CD4-positive, alpha-beta T cell treated with Interleukin-1 beta for 1 hour (primary cell): Measurements from ENCODE around the gene SEL1L.
"Not testable (repeated sequence)": the region's sequence is repeated elsewhere in the genome, so short reads cannot be mapped to it uniquely, and the experiment has no call there.

Experiments
- DNase-seq, 2 donors: peaks; one replicate each; pipeline ENCODE4 v3.0.0-alpha.2; 2020 to 2022

The SEL1L gene

GRCh38 chr14:81523616-81524015 lies 10.0 kb downstream of the SEL1L start:
- DNase-seq = no peak

DNA sequence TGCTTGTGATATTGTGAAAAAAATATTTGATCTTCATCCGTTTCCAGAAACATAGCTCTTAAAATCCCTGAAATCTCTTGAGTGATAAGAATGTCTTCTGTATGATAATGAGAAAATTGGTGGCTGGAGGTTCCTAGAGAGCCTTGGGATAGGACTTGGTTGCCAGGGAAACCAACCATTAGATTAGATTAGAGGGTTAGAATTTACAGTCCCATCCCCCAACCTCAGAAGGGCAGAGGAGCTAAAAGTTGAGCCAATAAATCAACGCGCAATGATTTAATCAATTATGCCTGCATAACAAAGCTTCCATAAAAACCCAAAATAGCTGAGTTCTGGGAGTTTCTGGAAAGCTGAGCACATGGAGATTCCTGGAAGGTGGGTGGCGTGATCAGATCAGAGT lies 10.6 kb downstream of the SEL1L start:
- no peak for DNase-seq

DNA sequence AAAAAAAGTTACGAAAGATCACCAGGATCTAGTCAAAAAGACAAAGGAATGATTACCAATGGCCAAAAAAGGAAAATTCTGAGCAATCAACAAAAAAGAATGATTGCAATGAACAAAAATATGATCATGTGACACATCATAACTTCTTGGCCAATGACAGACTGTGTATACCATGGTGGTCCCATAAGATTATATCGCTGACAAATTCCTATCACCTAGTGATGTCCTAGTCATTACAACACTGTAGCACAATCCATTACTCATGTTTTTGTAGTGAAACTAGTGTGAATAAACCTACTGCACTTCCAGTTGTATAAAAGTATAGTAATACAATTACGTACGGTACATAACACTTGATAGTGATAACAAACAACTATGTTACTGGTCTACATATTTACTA lies 12.3 kb downstream of the SEL1L start:
- no peak for DNase-seq

DNA sequence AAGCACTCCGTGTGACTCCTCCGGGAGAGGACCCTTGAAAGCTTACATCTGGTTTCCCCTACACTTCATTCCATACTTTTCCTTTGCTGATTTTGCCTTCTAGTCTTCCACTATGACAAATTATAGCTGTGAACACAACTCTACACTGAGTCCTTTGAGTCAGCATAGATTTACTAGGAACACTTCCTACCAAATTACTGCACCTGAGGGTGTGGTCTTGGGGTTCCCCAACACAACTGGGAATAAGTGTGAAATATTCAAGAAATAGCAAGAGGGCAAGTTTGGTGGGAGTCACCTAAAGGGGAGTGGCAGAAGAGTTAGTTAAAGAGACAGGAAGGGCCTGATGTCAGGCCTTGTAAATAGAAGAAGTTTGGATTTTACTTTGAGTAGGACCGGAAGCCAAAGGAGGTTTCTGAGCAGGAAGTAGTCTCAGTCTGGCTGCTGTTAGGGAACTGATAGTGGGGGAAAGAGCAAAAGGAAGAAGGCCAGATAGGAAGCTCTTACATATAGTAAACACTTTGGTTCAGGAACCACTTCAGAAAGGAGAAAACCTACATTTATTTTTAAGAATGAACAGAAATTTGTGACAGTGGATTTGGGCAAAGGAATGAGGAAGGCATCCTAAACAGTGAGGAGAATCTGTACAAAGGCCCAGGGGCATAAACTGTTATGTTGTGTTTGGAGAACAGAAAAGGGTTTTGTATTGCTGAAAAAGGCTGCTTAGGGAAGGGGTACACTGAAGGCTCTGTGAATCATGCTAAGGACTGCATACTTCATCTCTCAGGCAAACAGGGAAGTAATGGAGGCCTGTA lies 14.2 kb downstream of the SEL1L start:
- peak; percentile 12 to 21 for DNase-seq

DNA sequence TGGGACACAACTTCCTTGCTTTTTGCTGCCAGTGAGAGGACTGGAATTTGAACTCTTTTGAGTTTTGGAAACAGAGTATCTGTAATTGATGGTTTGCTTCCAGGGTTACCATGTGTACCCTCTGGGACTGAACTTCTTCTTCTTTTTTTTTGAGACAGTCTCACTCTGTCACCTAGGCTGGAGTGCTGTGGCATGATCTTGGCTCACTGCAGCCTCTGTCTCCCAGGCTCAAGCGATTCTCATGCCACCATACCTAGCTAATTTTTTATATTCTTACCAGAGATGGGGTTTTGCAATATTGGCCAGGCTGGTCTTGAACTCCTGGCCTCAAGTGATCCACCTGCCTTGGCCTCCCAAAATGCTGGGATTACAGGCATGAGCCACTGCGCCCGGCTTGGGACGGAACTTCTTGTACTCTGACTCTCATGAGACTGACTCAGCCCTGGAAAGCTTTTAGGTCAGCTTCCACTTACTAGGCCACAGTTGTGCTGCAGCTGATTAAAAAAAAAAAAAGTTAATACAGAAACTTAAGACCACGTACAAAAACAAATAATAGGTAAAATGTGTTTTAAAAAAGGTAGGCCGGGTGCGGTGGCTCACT lies 15.8 kb downstream of the SEL1L start:
- no peak for DNase-seq

GRCh38 chr14:81516986-81517797 lies 16.5 kb downstream of the SEL1L start:
- no peak for DNase-seq

DNA sequence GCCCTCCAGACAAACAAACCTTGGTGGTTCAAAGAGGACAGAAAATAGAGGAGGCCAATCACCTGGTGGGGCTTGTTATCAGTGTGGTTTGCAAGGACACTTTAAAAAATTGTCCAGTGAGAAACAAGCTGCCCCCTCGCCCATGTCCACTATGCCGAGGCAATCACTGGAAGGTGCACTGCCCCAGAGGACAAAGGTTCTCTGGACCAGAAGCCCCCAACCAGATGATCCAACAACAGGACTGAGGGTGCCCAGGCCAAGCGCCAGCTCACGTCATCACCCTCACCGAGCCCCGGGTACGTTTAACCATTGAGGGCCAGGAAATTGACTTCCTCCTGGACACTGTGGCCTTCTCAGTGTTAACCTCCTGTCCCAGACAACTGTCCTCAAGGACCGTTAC lies 17.7 kb downstream of the SEL1L start:
- DNase-seq = not testable (repeated sequence)

- not testable (repeated sequence) for DNase-seq
These were observed 20.8 kb downstream of the SEL1L start for GRCh38 chr14:81512826-81513225.

DNA sequence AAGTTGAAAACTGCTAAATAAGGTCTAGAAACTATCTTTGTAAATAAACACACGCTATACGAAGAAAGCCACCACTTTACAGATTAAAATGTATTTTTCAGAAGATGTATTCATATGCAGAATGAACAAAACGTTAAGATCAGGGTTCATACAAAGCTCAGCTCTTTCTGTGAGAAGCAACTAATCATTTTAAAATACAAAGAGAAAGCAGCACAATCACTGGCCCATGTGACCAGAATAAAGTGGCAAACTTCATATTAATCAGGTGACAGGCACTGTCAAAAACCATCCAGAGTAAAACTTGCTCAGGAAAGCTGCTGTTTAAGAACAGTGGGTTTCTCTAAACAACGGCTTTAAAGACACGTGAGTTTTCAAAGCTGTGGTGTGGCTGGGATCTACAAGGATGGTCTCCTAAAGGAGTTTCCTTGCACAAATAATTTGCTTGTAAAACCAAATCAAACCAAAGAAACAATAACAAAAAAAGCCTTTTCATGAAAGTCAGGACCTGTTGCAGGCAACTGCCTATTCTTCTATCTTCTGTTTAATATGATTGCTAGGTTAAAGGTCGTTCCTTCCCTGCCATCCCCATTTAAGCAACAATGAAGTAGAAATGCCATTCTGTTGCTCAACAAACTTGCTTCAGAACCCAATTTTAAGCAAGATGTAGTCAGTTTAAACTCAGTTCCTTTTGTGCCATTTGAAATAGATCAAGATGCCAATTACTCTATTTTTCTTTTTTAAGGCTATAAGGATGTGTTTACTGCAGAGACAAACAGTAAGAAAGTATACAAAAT lies 22.3 kb downstream of the SEL1L start:
- DNase-seq = no peak

- DNase-seq = no peak
These were observed 23.7 kb downstream of the SEL1L start for GRCh38 chr14:81509838-81510452.

DNA sequence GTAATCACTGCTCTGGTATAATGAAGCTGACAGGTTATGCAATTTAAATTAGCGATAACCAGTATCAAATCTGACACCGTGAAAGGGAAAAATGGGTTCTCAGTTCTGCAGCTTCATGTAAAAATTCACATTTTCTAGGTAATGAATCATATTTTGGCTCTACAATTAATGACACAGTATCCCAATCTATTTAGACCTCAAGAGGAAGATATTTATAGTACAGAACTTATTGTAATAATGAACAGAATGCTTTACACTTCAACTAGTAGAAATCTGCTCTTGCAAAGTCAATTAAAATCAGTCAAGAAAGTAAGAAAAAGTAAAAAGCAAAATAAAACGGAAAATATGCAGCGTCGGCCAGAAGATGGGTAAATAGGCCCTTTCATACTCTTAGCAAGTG lies 24.3 kb downstream of the SEL1L start:
- no peak for DNase-seq

DNA sequence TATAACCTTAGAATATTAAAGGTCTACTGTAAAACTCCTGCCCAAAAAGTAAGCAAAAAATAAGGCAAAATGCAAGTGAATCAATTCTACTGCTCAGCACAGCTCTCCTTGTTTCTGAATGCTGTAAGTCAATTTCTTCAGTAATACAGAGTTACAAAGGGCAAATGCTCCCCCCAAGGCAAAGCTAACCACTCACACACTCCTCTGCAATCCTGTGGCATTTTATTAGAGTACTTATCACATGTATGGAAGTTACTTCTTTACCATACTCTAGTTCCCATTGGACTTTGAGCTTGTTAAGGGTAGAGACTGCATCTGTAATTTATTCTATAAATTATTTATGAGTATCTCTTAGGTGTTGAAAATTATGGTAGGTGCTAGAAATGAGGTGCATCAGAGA lies 27.2 kb downstream of the SEL1L start:
- no peak for DNase-seq

DNA sequence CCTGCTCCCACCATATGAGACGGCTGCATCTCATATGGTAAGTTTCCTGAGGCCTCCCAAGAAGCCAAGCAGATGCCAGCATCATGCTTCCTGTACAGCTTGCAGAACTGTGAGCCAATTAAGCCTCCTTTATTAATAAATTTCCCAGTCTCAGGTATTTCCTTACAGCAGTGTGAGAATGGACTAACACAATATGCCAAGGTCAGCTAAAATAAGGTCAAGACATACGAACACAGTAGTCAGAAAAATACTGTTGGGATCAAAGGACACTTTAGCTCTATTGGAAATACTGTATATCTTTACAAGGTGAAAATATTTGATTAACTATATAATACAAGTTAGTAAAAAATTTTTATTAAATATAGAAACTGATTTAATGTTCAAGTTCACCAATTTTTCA lies 28.8 kb downstream of the SEL1L start:
- DNase-seq = no peak

- no peak for DNase-seq
These were observed 47.9 kb downstream of the SEL1L start for GRCh38 chr14:81485781-81486180.

DNA sequence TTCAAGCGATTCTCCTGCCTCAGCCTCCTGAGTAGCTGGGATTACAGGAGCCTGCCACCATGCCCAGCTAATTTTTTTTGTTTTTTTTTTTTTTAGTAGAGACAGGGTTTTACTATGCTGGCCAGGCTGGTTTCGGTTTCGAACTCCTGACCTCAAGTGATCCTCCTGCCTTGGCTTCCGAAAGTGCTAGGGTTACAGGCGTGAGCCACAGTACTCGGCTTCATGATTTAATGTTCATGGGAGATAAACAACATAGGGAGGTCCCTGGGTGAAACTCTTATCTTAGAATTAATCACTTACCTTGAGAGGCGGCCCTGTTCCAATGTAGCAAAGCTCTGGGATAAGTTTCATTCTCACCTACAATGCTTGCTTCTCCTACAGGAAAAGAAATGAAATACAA lies 48.3 kb downstream of the SEL1L start:
- DNase-seq = peak; percentile 21 to 47

GRCh38 chr14:81484120-81484519 lies 49.5 kb downstream of the SEL1L start:
- DNase-seq = no peak

DNA sequence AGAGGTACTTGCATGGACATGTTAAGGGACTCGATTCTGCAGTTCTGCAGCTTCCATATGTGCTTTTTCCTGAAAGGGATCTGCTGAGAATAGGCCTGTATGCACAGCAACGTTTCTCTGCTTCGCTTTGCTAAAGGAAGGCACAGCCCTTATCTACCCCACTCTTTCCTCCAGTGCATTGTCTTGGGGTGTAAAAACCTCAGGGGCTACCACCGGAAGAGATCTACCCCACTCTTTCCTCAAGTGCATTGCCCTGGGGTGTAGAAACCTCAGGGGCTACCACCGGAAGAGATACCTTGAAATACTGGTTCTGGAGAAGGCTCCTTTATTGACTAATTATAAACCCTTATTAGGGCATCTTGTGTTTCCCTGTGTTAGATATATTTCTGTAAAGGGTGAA lies 52.9 kb downstream of the SEL1L start:
- DNase-seq = peak in 1 of 2 donors; percentile 11

GRCh38 chr14:81478446-81478845 lies 55.2 kb downstream of the SEL1L start:
- DNase-seq = no peak

DNA sequence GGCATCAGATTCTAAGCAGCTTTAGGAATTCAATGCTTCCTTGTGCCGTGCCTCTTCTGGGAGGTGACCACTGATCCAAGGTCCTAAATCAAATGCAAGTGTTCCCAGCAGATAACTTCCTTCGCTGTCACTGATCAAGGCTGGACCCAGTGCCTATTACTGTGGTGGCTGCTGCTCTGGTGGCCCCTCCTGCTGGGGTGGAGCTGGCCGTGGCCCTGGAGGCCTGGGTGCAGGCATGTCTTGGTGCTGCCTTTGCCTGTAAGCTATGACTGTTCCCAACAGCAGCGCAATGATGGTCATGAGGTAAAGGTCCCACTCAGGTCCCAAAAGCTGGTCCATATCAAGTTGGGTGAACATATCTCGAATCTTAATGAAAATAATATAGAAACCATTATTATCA lies 56.8 kb downstream of the SEL1L start:
- no peak for DNase-seq

DNA sequence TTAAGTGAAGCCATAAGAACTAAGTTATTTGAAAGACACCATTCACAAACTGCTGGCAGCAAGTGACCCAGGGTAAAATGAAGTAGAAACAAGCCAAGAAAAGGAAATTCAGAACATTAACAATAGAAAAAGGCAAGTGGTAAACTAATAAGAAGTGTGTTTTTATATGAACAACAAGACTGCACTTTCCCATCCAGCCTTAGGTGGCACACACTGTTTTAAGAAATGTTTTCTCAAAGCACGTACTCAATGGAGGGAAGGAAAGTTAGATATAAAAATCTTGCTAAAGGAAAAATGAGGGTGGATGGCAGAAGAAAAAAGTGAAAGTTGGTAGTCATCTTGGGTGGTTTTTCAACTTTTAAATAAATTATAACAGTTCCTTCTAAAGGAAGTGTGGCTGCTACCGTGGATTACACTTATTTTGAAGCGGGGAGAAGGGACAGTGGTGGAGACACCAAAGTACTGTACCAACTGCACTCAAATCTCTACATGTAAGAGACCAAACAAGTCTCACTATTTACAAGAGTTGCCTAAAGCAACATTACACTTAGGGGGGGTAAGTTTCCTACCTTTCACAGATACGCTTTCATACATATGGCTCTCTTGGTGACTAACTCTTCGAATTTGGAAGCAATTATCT lies 58.8 kb downstream of the SEL1L start:
- DNase-seq = peak in 1 of 2 donors; percentile 18

DNA sequence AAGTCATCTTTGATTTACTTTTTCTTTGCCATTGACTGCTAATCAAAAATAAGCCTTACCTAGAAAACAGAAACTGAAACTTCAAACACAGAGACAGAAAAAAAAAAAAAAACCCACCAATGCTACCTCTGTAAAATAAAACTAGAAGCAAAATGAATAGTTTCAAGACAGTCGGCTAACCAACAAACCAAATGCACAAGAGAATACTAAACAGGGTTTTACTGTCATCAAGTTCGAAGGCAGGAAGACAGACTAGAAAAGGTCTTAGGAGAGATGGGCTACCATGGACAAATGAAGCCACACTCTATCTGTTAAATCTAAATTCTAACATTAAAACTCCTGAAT lies 59.5 kb downstream of the SEL1L start:
- peak in 1 of 2 donors; percentile 30 for DNase-seq
